HG03521 (cell line): ENCODE results near the gene ELOVL6.

Experiments
- ATAC-seq: cut with Tn5 transposase; IDR thresholded peaks from one replicate; pipeline ENCODE4 v1.9.1; 2021; ENCODE audit warnings: mild to moderate bottlenecking, moderate library complexity; ENCODE audit not compliant: unreplicated experiment

Gene ELOVL6

DNA sequence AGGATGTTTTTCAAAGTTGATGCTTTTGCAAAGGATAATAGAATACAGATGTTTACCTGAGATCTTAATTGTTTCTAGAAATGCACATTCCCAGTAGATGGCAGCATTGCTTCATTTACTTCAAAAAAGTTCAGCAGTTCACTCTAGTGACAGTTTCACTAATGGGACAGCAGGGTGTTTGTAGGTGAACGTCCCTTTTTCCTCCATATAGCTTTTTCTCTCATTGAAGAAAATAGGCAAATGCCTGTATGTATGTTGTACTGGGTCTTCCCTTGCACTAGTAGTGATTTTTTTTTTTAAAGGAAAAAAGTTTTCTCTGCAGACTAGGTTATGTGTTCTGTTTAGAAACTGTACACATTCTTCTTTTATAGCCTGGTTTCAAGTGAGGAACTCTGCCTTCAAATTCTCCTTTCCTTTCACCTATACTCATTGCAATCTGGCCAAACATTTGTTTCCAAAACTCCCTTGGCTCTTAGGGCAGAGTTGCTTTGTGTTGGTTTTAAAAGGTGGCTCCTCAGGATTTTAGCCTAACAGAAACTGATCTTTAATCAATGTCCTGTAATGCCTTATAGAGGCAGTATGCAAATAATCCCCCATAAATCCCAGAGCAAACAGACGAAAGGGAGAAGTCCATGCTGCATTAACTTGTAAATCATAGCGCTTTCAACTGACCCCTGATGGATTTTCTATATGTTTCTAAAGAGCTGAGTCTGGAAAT is 199.4 kb downstream of the ELOVL6 start:
- no peak for ATAC-seq

DNA sequence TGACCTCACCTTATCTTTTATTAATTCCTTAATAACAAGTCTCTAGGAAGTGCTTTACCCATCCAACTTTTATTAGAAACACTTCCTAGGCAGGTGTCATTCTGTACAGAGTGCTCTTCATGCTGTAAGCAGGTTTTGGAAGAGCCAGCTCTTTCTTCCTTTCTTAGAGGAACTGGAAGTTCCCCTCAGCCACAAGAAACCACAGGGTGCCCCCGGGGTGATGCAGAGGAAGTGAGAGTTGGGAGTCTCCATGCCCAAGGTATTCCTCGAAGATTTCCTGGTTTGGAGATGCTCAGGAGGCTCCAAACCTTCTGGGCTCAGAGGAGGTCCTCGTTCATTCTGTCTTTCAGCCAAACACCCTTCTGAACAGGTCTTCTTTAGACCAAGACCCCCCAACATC is 201.9 kb downstream of the ELOVL6 start:
- ATAC-seq: no peak
